ENCODE results near the gene AKR1C8.

DNA sequence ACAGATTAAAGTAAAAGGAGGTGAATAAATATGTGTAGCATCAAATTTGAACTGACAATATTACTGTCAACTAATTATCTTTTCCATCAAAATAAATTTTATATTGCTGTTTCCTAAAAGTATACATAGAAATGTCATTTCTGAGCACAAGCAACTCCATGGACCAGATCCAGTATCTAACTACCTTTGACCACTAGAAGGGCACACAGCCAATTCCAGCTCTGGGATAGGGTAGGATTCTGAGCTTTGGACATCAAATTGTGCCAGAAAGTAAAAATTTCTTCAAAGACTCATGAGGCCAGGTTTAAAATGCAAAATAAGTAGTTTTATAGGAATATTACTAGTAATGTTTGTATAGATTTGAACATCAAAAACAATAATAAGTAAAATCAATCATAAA lies 61.1 kb downstream of the AKR1C8 start:
- TF ChIP-seq, protein P1, sequence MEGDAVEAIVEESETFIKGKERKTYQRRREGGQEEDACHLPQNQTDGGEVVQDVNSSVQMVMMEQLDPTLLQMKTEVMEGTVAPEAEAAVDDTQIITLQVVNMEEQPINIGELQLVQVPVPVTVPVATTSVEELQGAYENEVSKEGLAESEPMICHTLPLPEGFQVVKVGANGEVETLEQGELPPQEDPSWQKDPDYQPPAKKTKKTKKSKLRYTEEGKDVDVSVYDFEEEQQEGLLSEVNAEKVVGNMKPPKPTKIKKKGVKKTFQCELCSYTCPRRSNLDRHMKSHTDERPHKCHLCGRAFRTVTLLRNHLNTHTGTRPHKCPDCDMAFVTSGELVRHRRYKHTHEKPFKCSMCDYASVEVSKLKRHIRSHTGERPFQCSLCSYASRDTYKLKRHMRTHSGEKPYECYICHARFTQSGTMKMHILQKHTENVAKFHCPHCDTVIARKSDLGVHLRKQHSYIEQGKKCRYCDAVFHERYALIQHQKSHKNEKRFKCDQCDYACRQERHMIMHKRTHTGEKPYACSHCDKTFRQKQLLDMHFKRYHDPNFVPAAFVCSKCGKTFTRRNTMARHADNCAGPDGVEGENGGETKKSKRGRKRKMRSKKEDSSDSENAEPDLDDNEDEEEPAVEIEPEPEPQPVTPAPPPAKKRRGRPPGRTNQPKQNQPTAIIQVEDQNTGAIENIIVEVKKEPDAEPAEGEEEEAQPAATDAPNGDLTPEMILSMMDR (IDR thresholded peaks at IDR 0.05): no peak
- TF ChIP-seq POLR2A (IDR thresholded peaks at IDR 0.05): no peak

Measured in Peyer's patch (tissue), 4 donors.